Tibial nerve (tissue), 3 donors: ENCODE measurements around the gene STK17A.

Experiments
- CTCF ChIP-seq, 5 experiments: fragments of 200-600 bp in 3 of 5; fragments of 450-650 bp in 2 of 5; sonication (generic) in 3 of 5; IDR thresholded peaks; one replicate each; pipeline ENCODE4 v1.5.1; 2016 to 2019; ENCODE audit warnings: antibody characterized with exemption in 5 of 5, mild to moderate bottlenecking in 3 of 5, moderate library complexity in 2 of 5
- POLR2A ChIP-seq, 2 donors: fragments of 450-650 bp; IDR thresholded peaks; one replicate each; pipeline ENCODE4 v1.6.1; 2017; ENCODE audit warnings: antibody characterized with exemption in 2 of 2, mild to moderate bottlenecking in 2 of 2, moderate library complexity in 2 of 2

GRCh38 chr7:43626695-43627094 lies 43.8 kb downstream of the STK17A start:
- no peak for TF ChIP-seq CTCF (IDR thresholded peaks at IDR 0.05)
- TF ChIP-seq POLR2A (IDR thresholded peaks at IDR 0.05) = no peak
